GM11168 (cell line): ENCODE data around the gene FAM13A.
"Not testable (repeated sequence)": the region's sequence is repeated elsewhere in the genome, so short reads cannot be mapped to it uniquely, and the experiment has no call there.

ENCODE experiments used
- in situ Hi-C: fragments of 300-500 bp; cut with MboI; formaldehyde crosslinking; loops from one replicate; pipeline ENCODE4 v1.12.0; 2022; ENCODE audit warnings: low sequenced_read_pairs; ENCODE audit not compliant: unreplicated experiment

FAM13A gene

GRCh38 chr4:88911246-88912212 is 145.5 kb downstream of the FAM13A start:
- in situ Hi-C loops, result no loop called here

GRCh38 chr4:88910101-88910500 is 146.9 kb downstream of the FAM13A start:
- in situ Hi-C loops, result no loop called here

- in situ Hi-C loops, result no loop called here
Measured at GRCh38 chr4:88908521-88908920, 148.5 kb downstream of the FAM13A start.

- in situ Hi-C loops, result no loop called here
Measured at GRCh38 chr4:88908003-88908402, 149.0 kb downstream of the FAM13A start.

- in situ Hi-C loops, result no loop called here
Measured at GRCh38 chr4:88907478-88907877, 149.5 kb downstream of the FAM13A start.

GRCh38 chr4:88904240-88904639 is 152.7 kb downstream of the FAM13A start:
- in situ Hi-C loops, result not testable (repeated sequence)

GRCh38 chr4:88900432-88900831 is 156.6 kb downstream of the FAM13A start:
- in situ Hi-C loops, result no loop called here

- in situ Hi-C loops, result no loop called here
Measured at GRCh38 chr4:88897752-88898151, 159.2 kb downstream of the FAM13A start.

- in situ Hi-C loops, result no loop called here
Measured at GRCh38 chr4:88897180-88897579, 159.8 kb downstream of the FAM13A start.

- in situ Hi-C loops, result no loop called here
Measured at GRCh38 chr4:88893961-88894360, 163.0 kb downstream of the FAM13A start.

- in situ Hi-C loops, result no loop called here
Measured at GRCh38 chr4:88892646-88893045, 164.3 kb downstream of the FAM13A start.

GRCh38 chr4:88891636-88892035 is 165.3 kb downstream of the FAM13A start:
- in situ Hi-C loops, result no loop called here

GRCh38 chr4:88887409-88887808 is 169.6 kb downstream of the FAM13A start:
- in situ Hi-C loops, result not testable (repeated sequence)

- in situ Hi-C loops, result no loop called here
Measured at GRCh38 chr4:88881227-88881569, 175.8 kb downstream of the FAM13A start.

- in situ Hi-C loops, result no loop called here
Measured at GRCh38 chr4:88880501-88881226, 176.3 kb downstream of the FAM13A start.

GRCh38 chr4:88879991-88880390 is 177.0 kb downstream of the FAM13A start:
- in situ Hi-C loops, result no loop called here

GRCh38 chr4:88878642-88879041 is 178.3 kb downstream of the FAM13A start:
- in situ Hi-C loops, result no loop called here

GRCh38 chr4:88870428-88870827 is 186.6 kb downstream of the FAM13A start:
- in situ Hi-C loops, result no loop called here

- in situ Hi-C loops, result no loop called here
Measured at GRCh38 chr4:88868510-88868909, 188.5 kb downstream of the FAM13A start.

- in situ Hi-C loops, result no loop called here
Measured at GRCh38 chr4:88866862-88867550, 190.0 kb downstream of the FAM13A start.

- in situ Hi-C loops, result no loop called here
Measured at GRCh38 chr4:88865466-88865865, 191.5 kb downstream of the FAM13A start.
